Measurements from ENCODE around the gene TTC28. TPM values are rescaled to one million over a fixed set of nuclear protein-coding genes. Genes with fewer than 3 reads are reported as not detected.
A peak's percentile ranks its signal among the peaks of the same experiment; 100 is the strongest.

TTC28 gene
- total RNA-seq, 1 donor from 2014 or later: 23.2 TPM

DNA sequence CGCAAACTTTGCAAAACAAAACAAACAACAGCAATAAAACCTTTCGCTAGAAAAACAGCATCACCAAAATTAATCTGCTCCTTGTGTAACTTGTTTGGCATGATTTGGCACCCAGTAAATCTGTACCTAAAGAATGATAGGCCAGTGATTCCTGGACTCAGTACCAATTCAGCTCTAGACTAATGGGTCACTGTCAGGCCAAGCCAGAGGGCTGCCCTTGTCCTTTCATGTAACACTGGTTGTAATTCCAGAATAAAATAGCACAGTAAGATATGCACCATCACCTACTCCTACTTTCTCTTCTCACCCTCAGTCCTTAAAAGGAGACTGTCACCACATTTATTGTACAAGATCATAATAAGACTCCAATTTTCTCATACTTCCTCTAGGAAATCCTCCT, 419.0 kb downstream of the TTC28 start:
- Histone ChIP-seq H4K20me1 (ENCODE audit: insufficient read depth, low read length) (no peaks in the 10 kb centered on the region), H3K4me1 (ENCODE audit: insufficient read depth, low read length) (no peaks in the 10 kb centered on the region), H3K36me3 (ENCODE audit: insufficient read depth, low read length) (no peaks in the 10 kb centered on the region), H3K27ac (ENCODE audit: low read depth, low read length) (no peak overlapping the region), H2AFZ (ENCODE audit: low read depth, low read length) (no peak overlapping the region), H3K9me3 (ENCODE audit: insufficient read depth, low read depth, low read length) (no peaks in the 10 kb centered on the region), H3K27me3 (ENCODE audit: insufficient read depth, low read length) (no peaks in the 10 kb centered on the region), H3K4me3 (ENCODE audit: insufficient read depth, low read depth, low read length) (no peak overlapping the region), H3K9ac (ENCODE audit: low read length) (no peak overlapping the region), H3K79me2 (ENCODE audit: insufficient read depth, low read length) (no peaks in the 10 kb centered on the region), H3K4me2 (ENCODE audit: low read length) (no peak overlapping the region)
- FAIRE-seq (no peak), DNase-seq (ENCODE audit: low read depth) (no peak)
- TF ChIP-seq, protein P1, sequence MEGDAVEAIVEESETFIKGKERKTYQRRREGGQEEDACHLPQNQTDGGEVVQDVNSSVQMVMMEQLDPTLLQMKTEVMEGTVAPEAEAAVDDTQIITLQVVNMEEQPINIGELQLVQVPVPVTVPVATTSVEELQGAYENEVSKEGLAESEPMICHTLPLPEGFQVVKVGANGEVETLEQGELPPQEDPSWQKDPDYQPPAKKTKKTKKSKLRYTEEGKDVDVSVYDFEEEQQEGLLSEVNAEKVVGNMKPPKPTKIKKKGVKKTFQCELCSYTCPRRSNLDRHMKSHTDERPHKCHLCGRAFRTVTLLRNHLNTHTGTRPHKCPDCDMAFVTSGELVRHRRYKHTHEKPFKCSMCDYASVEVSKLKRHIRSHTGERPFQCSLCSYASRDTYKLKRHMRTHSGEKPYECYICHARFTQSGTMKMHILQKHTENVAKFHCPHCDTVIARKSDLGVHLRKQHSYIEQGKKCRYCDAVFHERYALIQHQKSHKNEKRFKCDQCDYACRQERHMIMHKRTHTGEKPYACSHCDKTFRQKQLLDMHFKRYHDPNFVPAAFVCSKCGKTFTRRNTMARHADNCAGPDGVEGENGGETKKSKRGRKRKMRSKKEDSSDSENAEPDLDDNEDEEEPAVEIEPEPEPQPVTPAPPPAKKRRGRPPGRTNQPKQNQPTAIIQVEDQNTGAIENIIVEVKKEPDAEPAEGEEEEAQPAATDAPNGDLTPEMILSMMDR (IDR thresholded peaks at IDR 0.05; ENCODE audit: insufficient read depth, low read depth, low read length): no peak
- no peak for TF ChIP-seq EZH2 (IDR thresholded peaks at IDR 0.05; ENCODE audit: insufficient read depth, low read length)
- Mint-ChIP-seq H3K27ac (ENCODE audit: unreplicated experiment) (no peak overlapping the region), H3K36me3 (ENCODE audit: low read depth, unreplicated experiment) (peaks cover 2% of the 10 kb centered on the region), H3K27me3 (ENCODE audit: low read depth, unreplicated experiment) (no peaks in the 10 kb centered on the region), H3K4me3 (ENCODE audit: unreplicated experiment) (no peak overlapping the region), H3K4me1 (ENCODE audit: low read depth, unreplicated experiment) (no peaks in the 10 kb centered on the region), H3K9me3 (ENCODE audit: unreplicated experiment) (no peaks in the 10 kb centered on the region)

DNA sequence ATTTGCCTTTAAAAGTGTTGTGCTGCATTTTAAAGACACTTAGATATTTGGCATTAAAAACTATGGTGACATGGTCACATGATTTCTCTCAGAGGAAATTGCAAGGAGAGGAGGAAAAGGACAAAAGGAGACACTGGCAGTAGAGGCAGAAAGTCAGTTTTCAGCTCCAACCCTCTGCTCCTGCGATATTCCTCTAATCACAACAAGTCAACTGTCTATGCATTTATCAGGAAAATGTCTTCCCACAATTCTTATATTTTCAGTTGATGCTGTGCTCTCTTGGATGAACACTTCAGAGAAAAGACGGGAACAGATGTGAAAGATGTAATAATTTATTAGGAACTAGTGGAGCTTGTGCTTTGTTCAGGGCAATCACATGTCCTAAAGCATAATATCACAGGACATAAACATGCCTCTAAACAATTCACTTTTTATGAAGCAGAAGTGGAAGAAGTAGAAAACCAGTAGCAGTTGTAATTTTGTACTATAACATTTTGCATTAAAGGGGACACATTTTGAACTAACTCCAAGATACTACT, 419.8 kb downstream of the TTC28 start:
- H3K27ac ChIP-seq (ENCODE audit: low read depth, low read length): no peak overlapping the region
- H3K9me3 ChIP-seq (ENCODE audit: insufficient read depth, low read depth, low read length): no peaks in the 10 kb centered on the region
- H3K9me3 Mint-ChIP-seq (ENCODE audit: unreplicated experiment): no peaks in the 10 kb centered on the region
- no peak overlapping the region for H2AFZ ChIP-seq (ENCODE audit: low read depth, low read length)
- H3K27me3 Mint-ChIP-seq (ENCODE audit: low read depth, unreplicated experiment): no peaks in the 10 kb centered on the region
- TF ChIP-seq, protein P1 (IDR thresholded peaks at IDR 0.05; ENCODE audit: insufficient read depth, low read depth, low read length): no peak
- TF ChIP-seq EZH2 (IDR thresholded peaks at IDR 0.05; ENCODE audit: insufficient read depth, low read length): no peak
- H3K9ac ChIP-seq (ENCODE audit: low read length): no peak overlapping the region
- no peak overlapping the region for H3K27ac Mint-ChIP-seq (ENCODE audit: unreplicated experiment)
- H3K4me2 ChIP-seq (ENCODE audit: low read length): no peak overlapping the region
- DNase-seq (ENCODE audit: low read depth) (no peak), FAIRE-seq (no peak)
- H3K4me1 Mint-ChIP-seq (ENCODE audit: low read depth, unreplicated experiment): no peaks in the 10 kb centered on the region
- H3K36me3 ChIP-seq (ENCODE audit: insufficient read depth, low read length): no peaks in the 10 kb centered on the region
- no peaks in the 10 kb centered on the region for H4K20me1 ChIP-seq (ENCODE audit: insufficient read depth, low read length)
- no peak overlapping the region for H3K4me3 ChIP-seq (ENCODE audit: insufficient read depth, low read depth, low read length)
- no peaks in the 10 kb centered on the region for H3K79me2 ChIP-seq (ENCODE audit: insufficient read depth, low read length)
- no peak overlapping the region for H3K4me3 Mint-ChIP-seq (ENCODE audit: unreplicated experiment)
- no peaks in the 10 kb centered on the region for H3K27me3 ChIP-seq (ENCODE audit: insufficient read depth, low read length)
- peaks cover 2% of the 10 kb centered on the region for H3K36me3 Mint-ChIP-seq (ENCODE audit: low read depth, unreplicated experiment)
- H3K4me1 ChIP-seq (ENCODE audit: insufficient read depth, low read length): no peaks in the 10 kb centered on the region

DNA sequence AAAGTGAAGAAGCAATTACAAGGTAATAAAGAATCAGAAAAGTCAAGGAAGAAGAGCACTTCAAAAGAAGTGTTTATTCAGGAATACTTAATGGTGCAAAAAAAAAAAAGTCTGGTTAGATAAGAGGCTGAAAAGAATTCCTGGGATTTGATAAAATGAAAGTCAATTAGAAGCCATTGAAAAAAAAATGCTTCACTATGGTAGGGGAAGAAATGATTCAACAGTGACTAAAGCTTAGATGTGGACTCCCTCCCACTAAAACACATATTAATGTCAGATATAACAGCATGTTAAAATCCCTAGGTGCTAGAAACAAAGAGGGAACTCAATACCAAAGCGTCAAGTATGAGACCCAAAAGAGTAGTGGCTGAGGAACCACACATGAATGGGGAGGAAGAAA, 425.2 kb downstream of the TTC28 start:
- no peaks in the 10 kb centered on the region for H3K9me3 ChIP-seq (ENCODE audit: insufficient read depth, low read depth, low read length)
- Mint-ChIP-seq H3K9me3 (ENCODE audit: unreplicated experiment) (no peaks in the 10 kb centered on the region), H3K27ac (ENCODE audit: unreplicated experiment) (no peak overlapping the region), H3K4me1 (ENCODE audit: low read depth, unreplicated experiment) (peaks cover 7% of the 10 kb centered on the region), H3K4me3 (ENCODE audit: unreplicated experiment) (no peak overlapping the region), H3K36me3 (ENCODE audit: low read depth, unreplicated experiment) (no peaks in the 10 kb centered on the region), H3K27me3 (ENCODE audit: low read depth, unreplicated experiment) (no peaks in the 10 kb centered on the region)
- no peaks in the 10 kb centered on the region for H3K36me3 ChIP-seq (ENCODE audit: insufficient read depth, low read length)
- H3K4me1 ChIP-seq (ENCODE audit: insufficient read depth, low read length): peaks cover 6% of the 10 kb centered on the region
- H3K27ac ChIP-seq (ENCODE audit: low read depth, low read length): no peak overlapping the region
- no peaks in the 10 kb centered on the region for H3K79me2 ChIP-seq (ENCODE audit: insufficient read depth, low read length)
- DNase-seq (ENCODE audit: low read depth) (peak; percentile 67), FAIRE-seq (no peak)
- H2AFZ ChIP-seq (ENCODE audit: low read depth, low read length): no peak overlapping the region
- H4K20me1 ChIP-seq (ENCODE audit: insufficient read depth, low read length): no peaks in the 10 kb centered on the region
- H3K4me2 ChIP-seq (ENCODE audit: low read length): no peak overlapping the region
- no peak overlapping the region for H3K4me3 ChIP-seq (ENCODE audit: insufficient read depth, low read depth, low read length)
- H3K27me3 ChIP-seq (ENCODE audit: insufficient read depth, low read length): no peaks in the 10 kb centered on the region
- TF ChIP-seq EZH2 (IDR thresholded peaks at IDR 0.05; ENCODE audit: insufficient read depth, low read length): no peak
- TF ChIP-seq, protein P1 (IDR thresholded peaks at IDR 0.05; ENCODE audit: insufficient read depth, low read depth, low read length): no peak
- H3K9ac ChIP-seq (ENCODE audit: low read length): no peak overlapping the region
